22Rv1 (cell line): ENCODE data around the gene NBEA.

ENCODE experiments used
- ZFX ChIP-seq: fragments of 450-650 bp; IDR thresholded peaks from 2 replicates; pipeline ENCODE4 v1.6.1; 2017; ENCODE audit warnings: antibody characterized with exemption, borderline replicate concordance
- TF ChIP-seq, protein P1 (sequence below): fragments of 450-650 bp; IDR thresholded peaks from 2 replicates; pipeline ENCODE4 v1.5.1; 2017; ENCODE audit warnings: mild to moderate bottlenecking

DNA sequence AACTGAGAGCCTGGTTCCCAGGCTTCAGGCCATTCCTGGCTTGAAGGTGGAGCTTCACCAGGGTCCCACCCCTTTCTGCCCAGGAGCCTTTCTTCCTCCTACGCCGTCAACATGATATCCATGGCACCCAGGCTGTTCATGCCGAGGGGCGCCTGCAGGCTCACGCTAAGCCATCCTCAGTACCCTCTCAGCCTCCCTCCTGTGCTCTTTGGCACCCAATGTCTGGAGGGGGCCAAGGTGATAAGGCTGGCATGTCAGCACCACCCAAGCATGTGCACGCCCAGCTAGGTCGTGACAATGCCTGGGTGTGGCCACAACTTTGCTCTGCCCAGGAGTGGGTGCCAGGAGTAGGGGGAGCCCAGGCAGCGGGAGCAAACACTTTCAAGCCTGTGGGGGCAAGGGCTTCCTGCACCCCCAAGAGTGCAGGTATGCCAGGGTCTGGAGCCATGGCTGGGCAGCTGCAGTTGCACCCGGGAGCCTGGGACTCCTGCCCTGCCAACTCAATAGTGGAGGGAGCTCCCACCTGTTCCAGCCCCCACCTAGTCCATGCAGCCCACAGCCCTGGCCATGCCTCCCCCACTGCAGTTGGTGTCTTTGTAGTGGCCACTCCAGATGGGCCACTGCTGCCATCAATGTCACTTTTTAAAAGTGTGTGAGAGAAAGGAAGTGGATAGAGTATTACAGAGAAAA, 314.5 kb downstream of the NBEA start:
- TF ChIP-seq, protein P1, sequence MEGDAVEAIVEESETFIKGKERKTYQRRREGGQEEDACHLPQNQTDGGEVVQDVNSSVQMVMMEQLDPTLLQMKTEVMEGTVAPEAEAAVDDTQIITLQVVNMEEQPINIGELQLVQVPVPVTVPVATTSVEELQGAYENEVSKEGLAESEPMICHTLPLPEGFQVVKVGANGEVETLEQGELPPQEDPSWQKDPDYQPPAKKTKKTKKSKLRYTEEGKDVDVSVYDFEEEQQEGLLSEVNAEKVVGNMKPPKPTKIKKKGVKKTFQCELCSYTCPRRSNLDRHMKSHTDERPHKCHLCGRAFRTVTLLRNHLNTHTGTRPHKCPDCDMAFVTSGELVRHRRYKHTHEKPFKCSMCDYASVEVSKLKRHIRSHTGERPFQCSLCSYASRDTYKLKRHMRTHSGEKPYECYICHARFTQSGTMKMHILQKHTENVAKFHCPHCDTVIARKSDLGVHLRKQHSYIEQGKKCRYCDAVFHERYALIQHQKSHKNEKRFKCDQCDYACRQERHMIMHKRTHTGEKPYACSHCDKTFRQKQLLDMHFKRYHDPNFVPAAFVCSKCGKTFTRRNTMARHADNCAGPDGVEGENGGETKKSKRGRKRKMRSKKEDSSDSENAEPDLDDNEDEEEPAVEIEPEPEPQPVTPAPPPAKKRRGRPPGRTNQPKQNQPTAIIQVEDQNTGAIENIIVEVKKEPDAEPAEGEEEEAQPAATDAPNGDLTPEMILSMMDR: no peak
- TF ChIP-seq ZFX: no peak
